A549 (cell line): Measurements from ENCODE around the gene CD79B. TPM values are rescaled to one million over a fixed set of nuclear protein-coding genes. Genes with fewer than 3 reads are reported as not detected.

Source experiments
- polyA plus RNA-seq, 4 experiments: library from polyadenylated mRNA; depleted of rRNA in 3 of 4; stranded (reverse); fragments of >200 nt; fragmentation: RNase III in 1 of 4; extraction: RNeasy Plus Mini Kit Qiagen cat#74134 plus additional on column Dnase treatment in 1 of 4; gene quantifications; 2 replicates in 3 of 4; 3 replicates in 1 of 4; pipeline ENCODE4 v1.2.3, GENCODE V29; 2011 to 2017
- small RNA-seq, 6 experiments: library from RNA; depleted of rRNA; stranded (forward); fragments of <200 nt; gene quantifications; one replicate each; pipeline ENCODE3, GENCODE V24; 2012

Gene CD79B
- polyA plus RNA-seq, 2 of the 4 experiments (the other 2 are of a cell fraction) = 0.14 TPM; not detected in 1

Small RNAs within 50 kb of the gene (small RNA-seq; reads per million reads assigned to genes)
- gene AC040958.1 (0 reads per million in 6 experiments), gene AC127029.1 (0 reads per million in 6 experiments), gene GH1 (0 reads per million in 6 experiments)

Other genes with a start within 250 kb of the CD79B start
- gene LIMD2, start 232.2 kb downstream of the CD79B start, polyA plus RNA-seq (2011; rRNA removed) = 5.6 and 6.0 TPM in 2 replicates
- gene LIMD2, start 232.2 kb downstream of the CD79B start, polyA plus RNA-seq (2017; fragmentation: RNase III; extraction: RNeasy Plus Mini Kit Qiagen cat#74134 plus additional on column Dnase treatment) = 9.1 to 16.1 TPM (median 14.5 TPM) in 3 replicates
- gene STRADA, start 190.5 kb downstream of the CD79B start, polyA plus RNA-seq (2011; rRNA removed) = 33.0 and 42.7 TPM in 2 replicates
- gene STRADA, start 190.5 kb downstream of the CD79B start, polyA plus RNA-seq (2017; fragmentation: RNase III; extraction: RNeasy Plus Mini Kit Qiagen cat#74134 plus additional on column Dnase treatment) = 26.3 to 30.3 TPM (median 27.5 TPM) in 3 replicates
- 135 and 163 TPM in 2 replicates for gene CCDC47, start 158.7 kb downstream of the CD79B start, polyA plus RNA-seq (2011; rRNA removed)
- 136 to 141 TPM (median 139 TPM) in 3 replicates for gene CCDC47, start 158.7 kb downstream of the CD79B start, polyA plus RNA-seq (2017; fragmentation: RNase III; extraction: RNeasy Plus Mini Kit Qiagen cat#74134 plus additional on column Dnase treatment)
- 249 and 262 TPM in 2 replicates for gene DDX42, start 158.2 kb downstream of the CD79B start, polyA plus RNA-seq (2011; rRNA removed)
- gene DDX42, start 158.2 kb downstream of the CD79B start, polyA plus RNA-seq (2017; fragmentation: RNase III; extraction: RNeasy Plus Mini Kit Qiagen cat#74134 plus additional on column Dnase treatment) = 124 to 137 TPM (median 126 TPM) in 3 replicates
- gene PSMC5, start 104.9 kb downstream of the CD79B start, polyA plus RNA-seq (2011; rRNA removed) = 222 and 303 TPM in 2 replicates
- gene PSMC5, start 104.9 kb downstream of the CD79B start, polyA plus RNA-seq (2017; fragmentation: RNase III; extraction: RNeasy Plus Mini Kit Qiagen cat#74134 plus additional on column Dnase treatment) = 399 to 406 TPM (median 399 TPM) in 3 replicates
- 62.6 and 74.5 TPM in 2 replicates for gene FTSJ3, start 104.7 kb downstream of the CD79B start, polyA plus RNA-seq (2011; rRNA removed)
- 95.7 to 104 TPM (median 98.6 TPM) in 3 replicates for gene FTSJ3, start 104.7 kb downstream of the CD79B start, polyA plus RNA-seq (2017; fragmentation: RNase III; extraction: RNeasy Plus Mini Kit Qiagen cat#74134 plus additional on column Dnase treatment)
- gene SMARCD2, start 89.6 kb downstream of the CD79B start, polyA plus RNA-seq (2011; rRNA removed) = 52.7 and 61.9 TPM in 2 replicates
- gene SMARCD2, start 89.6 kb downstream of the CD79B start, polyA plus RNA-seq (2017; fragmentation: RNase III; extraction: RNeasy Plus Mini Kit Qiagen cat#74134 plus additional on column Dnase treatment) = 37.5 to 40.4 TPM (median 39.8 TPM) in 3 replicates
- gene CSH2, start 58.7 kb downstream of the CD79B start, polyA plus RNA-seq (2011; rRNA removed) = not detected in 2 replicates
- gene CSH2, start 58.7 kb downstream of the CD79B start, polyA plus RNA-seq (2017; fragmentation: RNase III; extraction: RNeasy Plus Mini Kit Qiagen cat#74134 plus additional on column Dnase treatment) = not detected in 3 replicates
- not detected in 2 replicates for gene GH2, start 50.4 kb downstream of the CD79B start, polyA plus RNA-seq (2011; rRNA removed)
- gene GH2, start 50.4 kb downstream of the CD79B start, polyA plus RNA-seq (2017; fragmentation: RNase III; extraction: RNeasy Plus Mini Kit Qiagen cat#74134 plus additional on column Dnase treatment) = not detected in 3 replicates
- gene CSH1, start 35.8 kb downstream of the CD79B start, polyA plus RNA-seq (2011; rRNA removed) = not detected in 2 replicates
- gene CSH1, start 35.8 kb downstream of the CD79B start, polyA plus RNA-seq (2017; fragmentation: RNase III; extraction: RNeasy Plus Mini Kit Qiagen cat#74134 plus additional on column Dnase treatment) = not detected in 3 replicates
- gene CSHL1, start 21.1 kb downstream of the CD79B start, polyA plus RNA-seq (2011; rRNA removed) = not detected in 2 replicates
- gene CSHL1, start 21.1 kb downstream of the CD79B start, polyA plus RNA-seq (2017; fragmentation: RNase III; extraction: RNeasy Plus Mini Kit Qiagen cat#74134 plus additional on column Dnase treatment) = not detected in 3 replicates
- gene GH1, start 13.5 kb downstream of the CD79B start, polyA plus RNA-seq (2011; rRNA removed) = not detected in 2 replicates
- not detected in 3 replicates for gene GH1, start 13.5 kb downstream of the CD79B start, polyA plus RNA-seq (2017; fragmentation: RNase III; extraction: RNeasy Plus Mini Kit Qiagen cat#74134 plus additional on column Dnase treatment)
- 0.06 and 0.17 TPM in 2 replicates for gene SCN4A, start 40.6 kb upstream of the CD79B start, polyA plus RNA-seq (2011; rRNA removed)
- 0.03 to 0.08 TPM (median 0.03 TPM) in 3 replicates for gene SCN4A, start 40.6 kb upstream of the CD79B start, polyA plus RNA-seq (2017; fragmentation: RNase III; extraction: RNeasy Plus Mini Kit Qiagen cat#74134 plus additional on column Dnase treatment)
- 0.22 and 0.44 TPM in 2 replicates for gene PRR29, start 66.0 kb upstream of the CD79B start, polyA plus RNA-seq (2011; rRNA removed)
- 0.67 to 1.2 TPM (median 0.68 TPM) in 3 replicates for gene PRR29, start 66.0 kb upstream of the CD79B start, polyA plus RNA-seq (2017; fragmentation: RNase III; extraction: RNeasy Plus Mini Kit Qiagen cat#74134 plus additional on column Dnase treatment)
- gene ICAM2, start 88.3 kb upstream of the CD79B start, polyA plus RNA-seq (2011; rRNA removed) = not detected in 2 replicates
- not detected in 3 replicates for gene ICAM2, start 88.3 kb upstream of the CD79B start, polyA plus RNA-seq (2017; fragmentation: RNase III; extraction: RNeasy Plus Mini Kit Qiagen cat#74134 plus additional on column Dnase treatment)
- gene ERN1, start 197.8 kb upstream of the CD79B start, polyA plus RNA-seq (2011; rRNA removed) = 19.8 and 23.3 TPM in 2 replicates
- 3.5 to 4.1 TPM (median 3.7 TPM) in 3 replicates for gene ERN1, start 197.8 kb upstream of the CD79B start, polyA plus RNA-seq (2017; fragmentation: RNase III; extraction: RNeasy Plus Mini Kit Qiagen cat#74134 plus additional on column Dnase treatment)